ENCODE results near the gene RAD51D.
"Not testable (repeated sequence)": the region's sequence is repeated elsewhere in the genome, so short reads cannot be mapped to it uniquely, and the experiment has no call there.

Gene RAD51D

GRCh38 chr17:35090707-35091106, 29.0 kb downstream of the RAD51D start:
- DNase-seq (ENCODE audit: low read depth in 2 of 2): not testable (repeated sequence)

- DNase-seq (ENCODE audit: low read depth in 2 of 2): no peak
These were observed 29.9 kb downstream of the RAD51D start for GRCh38 chr17:35089586-35090296.

- DNase-seq (ENCODE audit: low read depth in 2 of 2): peak; percentile 82 to 85
These were observed 30.6 kb downstream of the RAD51D start for GRCh38 chr17:35088881-35089585.

GRCh38 chr17:35088356-35088880, 31.2 kb downstream of the RAD51D start:
- DNase-seq (ENCODE audit: low read depth in 2 of 2): no peak

GRCh38 chr17:35087731-35088355, 31.8 kb downstream of the RAD51D start:
- DNase-seq (ENCODE audit: low read depth in 2 of 2): no peak

GRCh38 chr17:35086931-35087573, 32.6 kb downstream of the RAD51D start:
- DNase-seq (ENCODE audit: low read depth in 2 of 2): no peak

- DNase-seq (ENCODE audit: low read depth in 2 of 2): no peak
These were observed 33.5 kb downstream of the RAD51D start for GRCh38 chr17:35086164-35086563.

GRCh38 chr17:35084987-35085386, 34.7 kb downstream of the RAD51D start:
- no peak for DNase-seq (ENCODE audit: low read depth in 2 of 2)

GRCh38 chr17:35083071-35083470, 36.6 kb downstream of the RAD51D start:
- no peak for DNase-seq (ENCODE audit: low read depth in 2 of 2)

GRCh38 chr17:35082073-35082657, 37.5 kb downstream of the RAD51D start:
- no peak for DNase-seq (ENCODE audit: low read depth in 2 of 2)

GRCh38 chr17:35081638-35082037, 38.0 kb downstream of the RAD51D start:
- DNase-seq (ENCODE audit: low read depth in 2 of 2): no peak

GRCh38 chr17:35080536-35080935, 39.1 kb downstream of the RAD51D start:
- DNase-seq (ENCODE audit: low read depth in 2 of 2): no peak

GRCh38 chr17:35079547-35080423, 39.9 kb downstream of the RAD51D start:
- no peak for DNase-seq (ENCODE audit: low read depth in 2 of 2)

GRCh38 chr17:35076874-35077273, 42.8 kb downstream of the RAD51D start:
- no peak for DNase-seq (ENCODE audit: low read depth in 2 of 2)

GRCh38 chr17:35074711-35075707, 44.7 kb downstream of the RAD51D start:
- no peak for DNase-seq (ENCODE audit: low read depth in 2 of 2)

GRCh38 chr17:35073991-35074627, 45.6 kb downstream of the RAD51D start:
- DNase-seq (ENCODE audit: low read depth in 2 of 2): no peak

GRCh38 chr17:35073183-35073790, 46.4 kb downstream of the RAD51D start:
- no peak for DNase-seq (ENCODE audit: low read depth in 2 of 2)

GRCh38 chr17:35069311-35069710, 50.3 kb downstream of the RAD51D start:
- no peak for DNase-seq (ENCODE audit: low read depth in 2 of 2)

- no peak for DNase-seq (ENCODE audit: low read depth in 2 of 2)
These were observed 51.4 kb downstream of the RAD51D start for GRCh38 chr17:35068249-35068648.

Data from stimulated activated CD8-positive, alpha-beta memory T cell treated with anti-CD3 and anti-CD28 coated beads, Interleukin-2, amount 100 ng/mL, for 1 hour (primary cell).